CD4-positive, alpha-beta T cell treated with Interleukin-6 for 4 hours (primary cell): ENCODE measurements around the gene BABAM2.
"Not testable (repeated sequence)": the region's sequence is repeated elsewhere in the genome, so short reads cannot be mapped to it uniquely, and the experiment has no call there.

Source experiments
- DNase-seq: peaks from one replicate; pipeline ENCODE4 v3.0.0-alpha.2; 2020; ENCODE audit warnings: mixed read lengths

The BABAM2 gene

GRCh38 chr2:28321426-28321825, 430.9 kb downstream of the BABAM2 start:
- no peak for DNase-seq

- DNase-seq, result no peak
Measured at GRCh38 chr2:28322051-28322450, 431.5 kb downstream of the BABAM2 start.

GRCh38 chr2:28322456-28322855, 431.9 kb downstream of the BABAM2 start:
- no peak for DNase-seq

DNA sequence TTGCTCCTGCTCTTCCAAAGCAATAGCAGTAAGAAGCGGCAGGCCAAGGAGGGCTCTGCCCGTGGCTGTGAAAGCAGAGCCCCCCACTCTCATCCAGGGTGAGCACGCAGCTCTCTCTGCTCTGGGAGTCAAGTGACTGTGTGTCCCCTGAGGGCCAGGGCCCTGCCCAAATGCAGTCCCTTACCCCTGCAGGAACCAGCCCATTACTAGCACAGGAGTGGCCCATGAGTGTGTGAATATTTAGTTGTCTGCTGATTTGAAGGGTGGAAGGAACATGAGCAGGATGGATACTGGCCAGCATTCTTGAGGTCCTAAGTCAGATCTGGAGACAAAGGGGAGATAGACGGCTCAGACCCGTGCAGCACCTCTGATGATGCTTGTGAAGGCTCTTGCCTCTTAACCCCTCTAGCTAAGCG, 432.5 kb downstream of the BABAM2 start:
- DNase-seq, result no peak

DNA sequence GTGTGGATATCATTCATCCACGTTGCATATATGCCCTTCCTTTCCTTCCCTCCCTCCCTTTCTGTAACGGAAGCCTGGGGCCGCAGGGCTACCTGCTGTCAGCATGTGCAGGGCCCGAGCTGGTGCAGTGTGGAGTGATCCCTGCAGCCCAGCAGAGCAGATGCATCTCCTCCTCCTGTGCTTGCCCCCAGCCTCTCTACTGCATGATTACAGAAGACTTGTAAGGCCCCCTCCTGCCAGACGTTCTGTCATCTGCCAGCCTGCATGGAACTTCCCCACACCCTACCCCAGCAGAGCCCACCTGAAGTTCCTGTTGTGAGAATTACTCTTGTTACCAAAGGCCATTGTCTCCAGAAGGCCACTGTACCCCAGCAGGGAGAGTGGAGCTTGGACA, 434.6 kb downstream of the BABAM2 start:
- DNase-seq, result no peak

GRCh38 chr2:28325567-28326468, 435.3 kb downstream of the BABAM2 start:
- no peak for DNase-seq

GRCh38 chr2:28326469-28326805, 435.9 kb downstream of the BABAM2 start:
- DNase-seq, result no peak

GRCh38 chr2:28326881-28327505, 436.5 kb downstream of the BABAM2 start:
- no peak for DNase-seq

GRCh38 chr2:28327581-28327955, 437.0 kb downstream of the BABAM2 start:
- no peak for DNase-seq

GRCh38 chr2:28327956-28328922, 437.7 kb downstream of the BABAM2 start:
- DNase-seq, result no peak

DNA sequence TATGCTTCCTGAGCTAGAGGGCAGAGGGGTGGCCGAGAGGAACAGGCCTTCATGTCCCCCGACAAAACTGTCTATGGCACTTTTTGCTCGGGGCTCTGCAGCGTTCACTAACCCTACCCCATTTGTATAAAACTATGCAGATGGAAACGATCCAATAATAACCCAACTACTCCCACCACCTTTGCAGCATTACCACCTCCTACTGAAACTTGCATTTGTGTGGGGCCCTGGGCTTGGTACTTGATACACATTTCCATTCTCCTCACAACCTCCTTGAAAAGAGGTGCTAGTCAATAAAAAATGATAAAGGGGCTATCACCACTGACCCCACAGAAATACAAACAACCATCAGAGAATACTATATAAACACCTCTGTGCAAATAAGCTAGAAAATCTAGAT, 438.7 kb downstream of the BABAM2 start:
- no peak for DNase-seq

- DNase-seq, result not testable (repeated sequence)
Measured at GRCh38 chr2:28330722-28331121, 440.2 kb downstream of the BABAM2 start.

DNA sequence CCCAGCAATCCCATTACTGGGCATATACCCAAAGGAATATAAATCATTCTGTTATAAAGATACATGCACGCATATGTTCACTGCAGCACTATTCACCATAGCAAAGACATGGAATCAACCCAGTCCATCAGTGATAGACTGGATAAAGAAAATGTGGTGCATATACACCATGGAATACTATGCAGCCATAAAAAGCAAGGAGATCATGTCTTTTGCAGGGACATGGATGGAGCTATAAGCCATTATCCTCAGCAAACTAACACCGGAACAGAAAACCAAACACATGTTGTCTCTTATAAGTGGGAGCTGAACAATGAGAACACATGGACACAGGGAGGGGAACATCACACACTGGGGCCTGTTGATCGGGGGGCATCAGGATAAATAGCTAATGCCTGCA, 441.3 kb downstream of the BABAM2 start:
- DNase-seq, result not testable (repeated sequence)

DNA sequence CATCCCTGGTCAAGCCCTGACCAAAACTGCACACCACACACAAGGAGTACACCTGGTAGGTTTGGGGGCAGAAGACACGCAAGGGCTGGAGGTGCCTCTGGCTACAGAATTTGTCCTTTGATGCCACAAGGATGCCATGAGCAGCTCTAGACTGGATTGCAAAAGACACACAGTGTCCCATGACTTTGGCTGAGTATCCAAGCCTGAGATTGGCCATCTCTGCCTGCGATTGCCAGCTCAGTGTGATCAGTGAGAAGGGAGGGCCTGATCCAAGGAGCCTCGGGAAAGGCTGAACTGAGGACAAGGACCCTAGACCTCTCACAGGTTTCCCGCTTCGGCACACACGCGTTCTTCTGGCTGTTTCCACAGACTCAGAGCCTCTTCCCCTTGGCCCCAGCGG, 442.2 kb downstream of the BABAM2 start:
- no peak for DNase-seq

DNA sequence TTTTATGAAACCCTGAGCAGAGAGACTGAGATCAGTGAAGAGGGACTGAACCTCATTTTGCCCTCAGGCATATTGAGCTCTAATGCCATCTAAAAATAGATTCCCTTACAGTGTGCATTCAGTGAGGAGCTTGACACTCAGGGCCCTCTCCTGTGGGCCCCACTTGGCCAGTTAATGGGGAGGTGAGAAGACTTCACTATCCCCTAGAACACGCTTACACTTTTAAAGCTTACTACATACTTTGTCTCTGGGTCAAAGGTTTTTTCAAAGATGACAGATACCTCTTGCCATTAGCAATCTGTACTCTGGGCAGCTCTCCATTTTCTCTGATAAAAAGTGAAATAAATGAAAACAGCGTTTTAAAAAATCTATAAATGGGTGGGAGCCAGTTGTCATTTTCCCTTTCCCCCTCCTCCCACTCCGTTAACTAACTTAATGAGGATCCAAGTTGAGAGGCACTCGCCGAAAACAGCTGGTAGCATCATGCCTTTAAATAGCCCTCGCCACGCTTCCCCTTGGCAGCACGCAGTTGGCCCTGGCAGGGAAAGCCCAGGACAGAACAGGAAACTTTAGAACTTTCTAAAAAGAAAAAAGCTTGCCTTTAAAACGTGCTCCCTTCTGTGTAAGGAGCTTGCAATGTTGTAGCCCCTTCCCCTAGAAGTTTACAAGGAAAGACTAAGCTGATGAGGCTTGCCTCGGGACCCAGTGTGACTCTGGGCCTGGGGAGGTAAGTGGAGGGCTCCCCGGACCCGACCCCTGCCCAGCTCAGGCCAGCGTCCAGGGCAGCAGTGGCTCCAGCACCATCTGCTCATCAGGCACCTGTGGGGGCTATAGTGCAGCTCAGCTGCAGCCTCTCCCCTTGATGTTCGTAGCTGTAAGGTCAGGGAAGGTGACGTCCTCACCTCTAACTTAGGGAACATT, 443.3 kb downstream of the BABAM2 start:
- DNase-seq, result no peak

GRCh38 chr2:28334527-28334894, 444.0 kb downstream of the BABAM2 start:
- DNase-seq, result no peak

GRCh38 chr2:28335265-28335664, 444.7 kb downstream of the BABAM2 start:
- not testable (repeated sequence) for DNase-seq

- no peak for DNase-seq
Measured at GRCh38 chr2:28335666-28336065, 445.1 kb downstream of the BABAM2 start.

DNA sequence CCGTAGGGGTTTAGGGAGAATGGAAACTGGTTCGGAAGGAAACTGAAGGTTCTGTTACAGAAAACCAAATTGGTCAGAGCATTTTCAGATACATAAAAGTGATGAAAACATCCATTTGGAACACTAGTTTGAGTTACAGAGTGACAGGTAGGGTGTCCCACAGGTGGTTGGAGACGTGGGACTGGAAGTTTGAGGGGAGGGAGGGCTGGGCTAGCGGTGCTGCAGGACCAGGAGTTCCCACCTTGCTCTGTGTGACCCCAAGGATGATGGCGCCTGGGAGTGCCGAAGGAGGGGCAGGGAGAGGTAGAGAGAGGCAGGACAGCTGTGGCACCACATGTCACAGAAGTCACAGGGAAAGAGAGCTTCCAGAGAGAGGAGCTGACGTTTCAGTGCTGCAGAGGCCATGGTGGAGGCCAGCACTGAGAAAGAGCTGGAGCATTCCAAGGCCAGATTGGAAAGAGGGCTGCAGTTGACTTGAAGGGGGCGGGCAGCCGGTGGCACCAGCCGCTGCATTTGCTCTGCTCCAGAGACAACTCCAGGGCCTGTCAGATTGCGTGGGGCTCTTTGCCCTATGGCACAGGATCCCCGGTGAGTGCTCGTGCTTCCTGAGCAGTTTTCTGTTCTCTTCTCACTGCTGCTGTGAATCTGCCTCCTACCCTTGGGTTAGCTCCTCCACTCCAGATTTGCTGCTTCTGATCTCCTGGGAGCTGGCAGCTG, 445.9 kb downstream of the BABAM2 start:
- DNase-seq, result no peak

DNA sequence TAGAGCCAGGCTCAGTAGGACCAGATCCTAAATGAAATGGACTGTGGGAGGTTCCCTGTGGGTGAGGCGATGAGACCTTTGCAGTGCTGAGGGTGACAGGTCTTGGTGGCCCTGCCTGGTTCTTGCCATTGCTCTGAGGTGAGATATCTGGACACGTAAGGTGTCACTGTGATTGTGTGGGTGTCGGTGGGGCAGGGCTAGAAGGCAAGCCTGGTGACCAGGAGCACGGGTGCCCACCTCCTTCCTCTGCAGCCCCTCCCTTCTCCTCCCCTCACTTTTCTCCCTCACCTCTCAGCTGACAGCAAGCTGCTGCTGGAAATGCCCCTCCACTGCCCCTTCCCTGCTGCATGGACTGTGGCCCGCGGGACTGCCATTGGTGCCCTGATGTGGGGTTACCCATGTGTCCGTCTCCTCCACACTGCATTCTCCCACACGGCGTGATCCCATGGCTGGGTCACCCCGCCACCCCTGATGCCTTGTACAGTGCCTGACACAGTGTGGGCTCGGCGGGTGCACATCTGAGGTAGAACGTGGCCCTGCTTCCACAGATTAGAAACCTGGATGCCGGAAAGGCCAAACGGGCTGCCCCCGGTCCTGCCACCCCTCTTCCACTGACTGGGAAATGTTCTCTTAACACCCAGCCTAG, 446.6 kb downstream of the BABAM2 start:
- DNase-seq, result no peak
